Common myeloid progenitor, CD34-positive (primary cell): Measurements from ENCODE around the gene DOCK3.

Experiments
- CTCF ChIA-PET: fragments of 350-600 bp; sonication (Branson Sonifier 250); formaldehyde crosslinking; loops from one replicate; lab custom pipeline; 2021; ENCODE audit warnings: antibody characterized with exemption; lab: Charles Lee
- POLR2A ChIA-PET: fragments of 350-600 bp; sonication (Branson Sonifier 250); formaldehyde crosslinking; loops from one replicate; lab custom pipeline; 2021; ENCODE audit warnings: antibody characterized with exemption; lab: Charles Lee
- DNase-seq, 3 donors: peaks; one replicate each; pipeline versions ENCODE4 v3.0.0 to v3.0.0-alpha.2; 2013
- H3K27ac ChIP-seq, 2 experiments: 1 replicate in 1 of 2; 2 replicates in 1 of 2; pipeline ENCODE4 v1.7.0; 2013; ENCODE audit warnings: inconsistent platforms in 2 of 2, low read length in 2 of 2, mild to moderate bottlenecking in 2 of 2, low read depth in 1 of 2, moderate library complexity in 1 of 2; ENCODE audit not compliant: severe bottlenecking in 2 of 2, insufficient read depth in 1 of 2, poor library complexity in 1 of 2
- H3K27me3 ChIP-seq, 5 experiments: replicated peaks in 2 of 5; 1 replicate in 3 of 5; 2 replicates in 2 of 5; pipeline versions ENCODE4 v1.6.1 to v1.7.0; 2013; ENCODE audit warnings: low read length in 4 of 5, mild to moderate bottlenecking in 2 of 5, moderate library complexity in 2 of 5, inconsistent platforms in 1 of 5; ENCODE audit not compliant: insufficient read depth in 5 of 5, control insufficient read depth in 4 of 5
- H3K36me3 ChIP-seq, 4 experiments: 1 replicate in 2 of 4; 2 replicates in 2 of 4; pipeline versions ENCODE4 v1.6.1 to v1.7.0; 2013; ENCODE audit warnings: low read length in 3 of 4, control low read depth in 1 of 4, mild to moderate bottlenecking in 1 of 4; ENCODE audit not compliant: control insufficient read depth in 4 of 4, insufficient read depth in 4 of 4
- H3K4me1 ChIP-seq, 4 experiments: 1 replicate in 3 of 4; 2 replicates in 1 of 4; pipeline versions ENCODE4 v1.6.1 to v1.7.1; 2013; ENCODE audit warnings: low read length in 3 of 4, mild to moderate bottlenecking in 3 of 4, control low read depth in 1 of 4, inconsistent platforms in 1 of 4, moderate library complexity in 1 of 4; ENCODE audit not compliant: control insufficient read depth in 4 of 4, insufficient read depth in 4 of 4; ENCODE audit errors: control extremely low read depth in 1 of 4
- H3K4me3 ChIP-seq, 7 experiments: 1 replicate in 4 of 7; 2 replicates in 3 of 7; pipeline versions ENCODE4 v1.5.1 to v1.7.0; 2013; ENCODE audit warnings: mild to moderate bottlenecking in 7 of 7, low read length in 6 of 7, moderate library complexity in 6 of 7, inconsistent platforms in 2 of 7, low read depth in 2 of 7, control low read depth in 1 of 7; ENCODE audit not compliant: insufficient read depth in 4 of 7, control insufficient read depth in 1 of 7; ENCODE audit errors: extremely low read depth in 1 of 7
- H3K9me3 ChIP-seq, 5 experiments: 1 replicate in 4 of 5; 2 replicates in 1 of 5; pipeline versions ENCODE4 v1.6.1 to v1.7.1; 2013; ENCODE audit warnings: low read length in 4 of 5, mild to moderate bottlenecking in 2 of 5, inconsistent platforms in 1 of 5, low read depth in 1 of 5, moderate library complexity in 1 of 5; ENCODE audit not compliant: control insufficient read depth in 4 of 5, insufficient read depth in 2 of 5; ENCODE audit errors: control extremely low read depth in 1 of 5
- WGBS: methylation state at CpG from one replicate; pipeline ENCODE4 v1.1.5; 2013; ENCODE audit not compliant: insufficient coverage; 5-methylcytosine and 5-hydroxymethylcytosine counted together

The DOCK3 gene

GRCh38 chr3:51392355-51393133, 717.8 kb downstream of the DOCK3 start:
- H3K9me3 ChIP-seq: no peaks in the 10 kb centered on the region
- H3K27ac ChIP-seq: peak overlapping the region in 1 of 2 experiments; percentile 78
- CTCF ChIA-PET: interaction anchor here (0.8 to 3.0 kb wide), 3 partner anchors 9 to 14 kb away, joined by 3 to 10 read pairs (median 6); no protein-coding TSS in a partner anchor
- H3K4me1 ChIP-seq: peaks cover 6 to 69% (median 57%) of the 10 kb centered on the region in 4 experiments
- peak overlapping the region in 6 of 7 experiments; percentile 19 to 82 (median 76) for H3K4me3 ChIP-seq
- H3K36me3 ChIP-seq: peaks cover 19 to 81% (median 59%) of the 10 kb centered on the region in 4 experiments
- POLR2A ChIA-PET: interaction anchor here (0.5 to 0.6 kb wide), 2 partner anchors 111 to 429 kb away, joined by 3 read pairs; no protein-coding TSS in a partner anchor
- 98% methylated on average over 42 of the region's 42 CpGs for WGBS
- H3K27me3 ChIP-seq: no peaks in the 10 kb centered on the region
- DNase-seq: no peak

GRCh38 chr3:51393134-51393495, 718.4 kb downstream of the DOCK3 start:
- Histone ChIP-seq H3K4me1 (peaks cover 6 to 63% (median 54%) of the 10 kb centered on the region in 4 experiments), H3K27me3 (no peaks in the 10 kb centered on the region), H3K9me3 (no peaks in the 10 kb centered on the region), H3K36me3 (peaks cover 17 to 77% (median 57%) of the 10 kb centered on the region in 4 experiments), H3K27ac (no peak overlapping the region), H3K4me3 (no peak overlapping the region)
- POLR2A ChIA-PET: interaction anchor here (0.5 to 0.7 kb wide), 3 partner anchors 111 to 1462 kb away, joined by 3 read pairs; no protein-coding TSS in a partner anchor
- CTCF ChIA-PET: interaction anchor here (2.0 to 3.0 kb wide), 2 partner anchors 12 to 14 kb away, joined by 6 to 10 read pairs; no protein-coding TSS in a partner anchor
- 98% methylated on average over 17 of the region's 17 CpGs for WGBS
- DNase-seq: no peak

GRCh38 chr3:51393564-51393963, 718.8 kb downstream of the DOCK3 start:
- ChIA-PET CTCF (interaction anchor here (1.0 to 3.0 kb wide), 3 partner anchors 11 to 777 kb away, joined by 3 to 10 read pairs (median 6); partner anchors contain the start of gene MAPKAPK3), POLR2A (interaction anchor here (0.5 to 0.7 kb wide), 2 partner anchors 110 to 1462 kb away, joined by 3 read pairs; no protein-coding TSS in a partner anchor)
- Histone ChIP-seq H3K4me1 (peaks cover 6 to 59% (median 52%) of the 10 kb centered on the region in 4 experiments), H3K36me3 (peaks cover 15 to 76% (median 56%) of the 10 kb centered on the region in 4 experiments), H3K9me3 (no peaks in the 10 kb centered on the region), H3K27ac (no peak overlapping the region), H3K27me3 (no peaks in the 10 kb centered on the region), H3K4me3 (no peak overlapping the region)
- WGBS: 90% methylated on average over 12 of the region's 14 CpGs
- DNase-seq: no peak

- H3K36me3 ChIP-seq: peaks cover 14 to 80% (median 57%) of the 10 kb centered on the region in 4 experiments
- no peaks in the 10 kb centered on the region for H3K27me3 ChIP-seq
- no peak overlapping the region for H3K4me3 ChIP-seq
- CTCF ChIA-PET: interaction anchor here (0.8 to 3.0 kb wide), 3 partner anchors 12 to 778 kb away, joined by 3 to 10 read pairs (median 3); partner anchors contain the start of gene MAPKAPK3
- no peaks in the 10 kb centered on the region for H3K9me3 ChIP-seq
- H3K27ac ChIP-seq: no peak overlapping the region
- POLR2A ChIA-PET: no interaction called here
- H3K4me1 ChIP-seq: peaks cover 6 to 53% (median 47%) of the 10 kb centered on the region in 4 experiments
- no peak for DNase-seq
- 96% methylated on average over 5 of the region's 5 CpGs for WGBS
These were observed 719.8 kb downstream of the DOCK3 start for GRCh38 chr3:51394541-51394940.

GRCh38 chr3:51395493-51396213, 720.9 kb downstream of the DOCK3 start:
- ChIA-PET CTCF (interaction anchor here (0.7 to 0.8 kb wide), 3 partner anchors 17 to 287 kb away, joined by 3 read pairs; no protein-coding TSS in a partner anchor), POLR2A (no interaction called here)
- Histone ChIP-seq H3K27ac (peak overlapping the region; percentile 13 to 62), H3K4me3 (no peak overlapping the region), H3K9me3 (no peaks in the 10 kb centered on the region), H3K36me3 (peaks cover 14 to 81% (median 62%) of the 10 kb centered on the region in 4 experiments), H3K27me3 (no peaks in the 10 kb centered on the region), H3K4me1 (peaks cover 0 to 45% (median 37%) of the 10 kb centered on the region in 4 experiments)
- no peak for DNase-seq
- WGBS: 65% methylated on average over 5 of the region's 12 CpGs

- WGBS: no CpG with 5 or more reads among the region's 1 CpG
- POLR2A ChIA-PET: no interaction called here
- Histone ChIP-seq H3K36me3 (peaks cover 14 to 86% (median 67%) of the 10 kb centered on the region in 4 experiments), H3K4me1 (peaks cover 0 to 48% (median 35%) of the 10 kb centered on the region in 4 experiments), H3K9me3 (no peaks in the 10 kb centered on the region), H3K4me3 (no peak overlapping the region), H3K27me3 (no peaks in the 10 kb centered on the region), H3K27ac (peak overlapping the region; percentile 13 to 62)
- no peak for DNase-seq
- CTCF ChIA-PET: interaction anchor here (1.4 kb wide), 1 partner anchor 32 kb away, joined by 3 read pairs; no protein-coding TSS in a partner anchor
These were observed 721.7 kb downstream of the DOCK3 start for GRCh38 chr3:51396401-51396800.
